ENCODE data around the gene FOXRED1.
"Not testable (repeated sequence)": the region's sequence is repeated elsewhere in the genome, so short reads cannot be mapped to it uniquely, and the experiment has no call there.

Gene FOXRED1

DNA sequence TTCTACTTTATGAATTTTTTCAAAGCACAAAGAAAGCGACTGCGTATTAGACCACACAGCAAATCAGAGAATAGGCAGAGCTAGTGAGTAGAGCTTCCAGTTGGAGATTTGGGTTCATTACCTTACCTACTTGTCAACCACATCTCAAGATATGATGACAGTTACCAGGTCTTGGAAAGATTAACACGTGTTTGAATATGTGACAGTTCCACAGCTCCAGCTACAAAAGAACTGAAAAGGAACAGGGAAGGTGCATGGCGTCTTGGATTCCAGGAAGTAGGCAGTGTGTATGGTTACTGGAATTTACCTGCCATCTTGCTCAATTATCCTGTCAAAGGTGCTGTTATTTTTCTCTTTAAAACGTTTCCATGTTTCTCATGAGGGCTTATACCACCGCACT, 19.3 kb downstream of the FOXRED1 start:
- Histone ChIP-seq H3K9me3 (ENCODE audit: control insufficient read depth in 2 of 2, low read length in 2 of 2) (no peaks in the 10 kb centered on the region), H3K9ac (ENCODE audit: low read depth in 1 of 2, low read length in 2 of 2) (no peak overlapping the region), H3K27ac (ENCODE audit: low read depth in 2 of 2, low read length in 2 of 2) (no peak overlapping the region), H3K4me3 (ENCODE audit: low read length in 2 of 2) (no peak overlapping the region), H3K27me3 (ENCODE audit: control insufficient read depth in 2 of 2, insufficient read depth in 2 of 2, low read length in 2 of 2) (no peaks in the 10 kb centered on the region), H3K36me3 (ENCODE audit: control insufficient read depth in 2 of 2, insufficient read depth in 2 of 2, low read length in 2 of 2) (peaks cover 28% of the 10 kb centered on the region in 2 donors), H3K4me1 (ENCODE audit: control insufficient read depth in 2 of 2, insufficient read depth in 2 of 2, low read length in 2 of 2) (peaks cover 10% of the 10 kb centered on the region in 2 donors)

DNA sequence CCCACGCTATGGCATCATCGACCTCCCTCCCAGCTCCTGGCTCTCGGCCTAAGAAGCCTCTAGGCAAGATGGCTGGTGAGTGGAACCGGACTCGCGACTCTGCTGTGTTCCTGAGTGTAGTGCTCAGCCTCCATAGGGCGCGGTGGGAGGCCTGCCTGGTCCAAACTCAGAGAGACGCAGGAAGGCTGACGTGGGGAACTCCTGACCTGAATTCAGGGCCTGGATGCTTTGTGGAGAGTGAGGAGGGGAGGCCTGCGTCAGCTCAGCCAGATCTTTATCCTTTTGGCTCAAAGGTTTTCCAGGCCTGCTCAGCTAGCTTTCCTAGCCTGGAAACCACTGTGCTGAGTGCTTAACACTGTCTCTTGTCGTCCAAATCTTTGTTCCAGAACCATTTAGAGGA, 21.9 kb downstream of the FOXRED1 start:
- no peaks in the 10 kb centered on the region for H3K4me1 ChIP-seq (ENCODE audit: control insufficient read depth in 2 of 2, insufficient read depth in 2 of 2, low read length in 2 of 2)
- H3K9me3 ChIP-seq (ENCODE audit: control insufficient read depth in 2 of 2, low read length in 2 of 2) = no peaks in the 10 kb centered on the region
- H3K27ac ChIP-seq (ENCODE audit: low read depth in 2 of 2, low read length in 2 of 2) = no peak overlapping the region
- H3K4me3 ChIP-seq (ENCODE audit: low read length in 2 of 2) = no peak overlapping the region
- H3K36me3 ChIP-seq (ENCODE audit: control insufficient read depth in 2 of 2, insufficient read depth in 2 of 2, low read length in 2 of 2) = peaks cover 37 to 39% of the 10 kb centered on the region in 2 donors
- no peaks in the 10 kb centered on the region for H3K27me3 ChIP-seq (ENCODE audit: control insufficient read depth in 2 of 2, insufficient read depth in 2 of 2, low read length in 2 of 2)
- no peak overlapping the region for H3K9ac ChIP-seq (ENCODE audit: low read depth in 1 of 2, low read length in 2 of 2)

DNA sequence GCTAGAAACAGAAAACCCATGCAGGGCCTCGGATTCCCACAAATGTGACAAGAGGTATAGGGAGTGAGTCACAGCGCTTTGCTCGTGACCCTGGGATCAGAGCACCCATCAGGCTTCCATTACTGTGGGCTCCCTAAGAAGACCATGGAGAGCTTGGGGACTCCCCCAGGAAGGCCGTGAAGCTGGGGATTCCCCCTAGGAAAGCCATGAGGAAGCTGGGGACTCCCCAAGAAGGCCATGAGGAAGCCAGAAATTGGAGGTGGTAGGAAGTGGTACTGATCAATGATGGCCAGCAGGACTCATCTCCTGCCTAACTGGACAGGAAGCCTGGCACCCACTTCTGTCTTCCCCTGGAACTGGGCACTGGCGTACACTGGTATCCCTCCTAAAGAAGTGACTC, 24.8 kb downstream of the FOXRED1 start:
- Histone ChIP-seq H3K27ac (ENCODE audit: low read depth in 2 of 2, low read length in 2 of 2) (no peak overlapping the region), H3K36me3 (ENCODE audit: control insufficient read depth in 2 of 2, insufficient read depth in 2 of 2, low read length in 2 of 2) (peaks cover 37 to 39% of the 10 kb centered on the region in 2 donors)

DNA sequence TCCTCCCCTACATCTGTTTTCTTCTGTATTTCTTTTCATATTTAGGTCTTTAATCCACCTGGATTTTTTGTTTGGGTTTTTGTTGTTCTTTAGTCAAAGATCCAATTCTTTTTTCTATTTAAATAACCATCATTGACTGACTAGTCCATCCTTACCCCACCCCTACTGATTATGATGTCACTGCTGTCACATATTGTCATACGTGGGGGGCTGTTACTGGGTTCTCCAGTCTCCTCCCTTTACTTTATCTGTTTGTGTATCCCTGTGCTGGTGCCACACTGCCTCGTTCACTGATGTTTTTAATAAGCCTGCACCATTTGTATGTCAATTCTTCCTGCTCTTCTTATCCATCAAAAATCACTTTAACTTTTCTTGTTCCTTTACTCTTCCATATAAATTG, 28.1 kb downstream of the FOXRED1 start:
- H3K4me3 ChIP-seq (ENCODE audit: low read length in 2 of 2) = no peak overlapping the region
- H3K4me1 ChIP-seq (ENCODE audit: control insufficient read depth in 2 of 2, insufficient read depth in 2 of 2, low read length in 2 of 2) = no peaks in the 10 kb centered on the region
- no peaks in the 10 kb centered on the region for H3K9me3 ChIP-seq (ENCODE audit: control insufficient read depth in 2 of 2, low read length in 2 of 2)
- no peak overlapping the region for H3K27ac ChIP-seq (ENCODE audit: low read depth in 2 of 2, low read length in 2 of 2)
- H3K9ac ChIP-seq (ENCODE audit: low read depth in 1 of 2, low read length in 2 of 2) = no peak overlapping the region
- H3K36me3 ChIP-seq (ENCODE audit: control insufficient read depth in 2 of 2, insufficient read depth in 2 of 2, low read length in 2 of 2) = peaks cover 18 to 20% of the 10 kb centered on the region in 2 donors
- H3K27me3 ChIP-seq (ENCODE audit: control insufficient read depth in 2 of 2, insufficient read depth in 2 of 2, low read length in 2 of 2) = no peaks in the 10 kb centered on the region

More for the DNA sequence above, 24.8 kb downstream of the FOXRED1 start:
- Histone ChIP-seq H3K4me3 (ENCODE audit: low read length in 2 of 2) (no peak overlapping the region), H3K4me1 (ENCODE audit: control insufficient read depth in 2 of 2, insufficient read depth in 2 of 2, low read length in 2 of 2) (no peaks in the 10 kb centered on the region), H3K9me3 (ENCODE audit: control insufficient read depth in 2 of 2, low read length in 2 of 2) (no peaks in the 10 kb centered on the region), H3K9ac (ENCODE audit: low read depth in 1 of 2, low read length in 2 of 2) (no peak overlapping the region), H3K27me3 (ENCODE audit: control insufficient read depth in 2 of 2, insufficient read depth in 2 of 2, low read length in 2 of 2) (no peaks in the 10 kb centered on the region)

DNA sequence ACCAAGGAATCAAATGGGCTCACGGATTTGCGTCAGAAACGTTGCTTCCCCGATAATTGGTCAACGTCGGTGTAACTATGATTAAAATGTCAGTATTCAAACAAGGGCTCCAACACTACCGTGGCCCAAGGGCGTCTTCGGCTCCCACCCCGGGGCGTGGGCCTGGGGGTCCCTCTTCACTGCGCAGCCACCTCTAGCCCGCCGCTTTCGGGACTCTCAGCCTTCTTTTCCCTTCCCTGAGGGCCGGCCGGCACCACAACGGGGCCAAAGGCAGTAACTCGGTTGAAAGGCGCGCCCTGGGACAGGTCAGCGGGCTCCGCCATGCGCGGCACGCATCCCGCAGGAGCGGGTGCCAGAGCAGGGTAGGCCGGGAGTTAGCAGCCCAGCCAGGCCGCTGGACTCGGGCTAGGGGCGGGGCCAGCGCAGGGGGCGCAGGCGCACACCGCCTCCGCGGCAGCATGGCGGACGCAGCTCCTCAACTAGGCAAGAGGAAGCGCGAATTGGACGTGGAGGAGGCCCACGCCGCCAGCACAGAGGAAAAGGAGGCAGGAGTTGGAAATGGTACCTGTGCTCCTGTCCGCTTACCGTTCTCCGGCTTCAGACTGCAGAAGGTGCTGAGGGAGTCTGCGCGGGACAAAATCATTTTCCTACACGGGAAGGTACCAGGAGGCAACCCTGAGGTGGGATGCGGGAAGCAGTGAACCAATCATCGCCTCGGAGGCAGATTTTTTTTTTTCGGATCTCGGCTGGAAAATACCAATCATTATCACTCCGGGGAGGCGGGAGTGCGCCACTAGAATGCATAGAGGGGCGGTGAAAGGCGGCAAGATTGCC, 34.9 kb downstream of the FOXRED1 start, which contains the start of gene DCPS:
DCPS (plus strand) TSS at position 438 of the 834 bp plus-strand sequence; CDS start at position 459, 21 bp downstream.
- H3K4me3 ChIP-seq (ENCODE audit: low read length in 2 of 2) = peak within 1 kb of the TSS; percentile 91 to 98

DNA sequence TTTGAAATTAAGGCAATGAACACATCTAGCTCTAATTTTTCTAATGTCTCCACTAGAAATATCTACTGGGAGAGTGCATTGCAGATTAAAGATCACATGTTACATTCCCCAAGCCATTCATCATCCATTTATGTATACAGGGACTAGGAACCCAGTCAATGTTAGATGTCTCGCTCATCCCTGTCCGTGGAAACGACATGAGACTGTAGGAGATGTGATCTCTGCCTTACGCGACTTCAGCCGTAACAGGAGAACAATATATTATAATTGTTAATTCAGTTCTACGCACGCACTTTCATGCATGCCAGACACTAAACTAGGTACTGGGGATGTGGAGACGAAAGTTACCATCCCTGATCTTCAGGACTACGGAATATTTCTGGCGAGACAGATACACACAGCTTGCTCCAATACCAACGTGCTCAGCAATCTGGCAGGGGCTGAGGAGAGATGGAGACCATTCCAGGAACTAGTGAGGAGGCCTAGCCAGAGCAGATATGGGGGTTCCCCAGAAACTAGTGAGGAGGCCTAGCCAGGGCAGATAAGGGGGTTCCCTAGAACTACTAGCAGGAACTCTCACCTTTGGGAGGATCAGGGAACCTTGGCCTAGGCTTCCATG, 35.6 kb downstream of the FOXRED1 start:
- peak overlapping the region; percentile 77 to 82 for H3K27ac ChIP-seq (ENCODE audit: low read depth in 2 of 2, low read length in 2 of 2)
- H3K36me3 ChIP-seq (ENCODE audit: control insufficient read depth in 2 of 2, insufficient read depth in 2 of 2, low read length in 2 of 2) = peaks cover 3 to 4% of the 10 kb centered on the region in 2 donors
- H3K4me3 ChIP-seq (ENCODE audit: low read length in 2 of 2) = peak overlapping the region; percentile 91 to 98
- peaks cover 0 to 12% of the 10 kb centered on the region in 2 donors for H3K4me1 ChIP-seq (ENCODE audit: control insufficient read depth in 2 of 2, insufficient read depth in 2 of 2, low read length in 2 of 2)
- H3K9me3 ChIP-seq (ENCODE audit: control insufficient read depth in 2 of 2, low read length in 2 of 2) = no peaks in the 10 kb centered on the region
- H3K27me3 ChIP-seq (ENCODE audit: control insufficient read depth in 2 of 2, insufficient read depth in 2 of 2, low read length in 2 of 2) = no peaks in the 10 kb centered on the region
- peak overlapping the region; percentile 76 to 91 for H3K9ac ChIP-seq (ENCODE audit: low read depth in 1 of 2, low read length in 2 of 2)

More for the DNA sequence above, 34.9 kb downstream of the FOXRED1 start, which contains the start of gene DCPS:
- no peaks in the 10 kb centered on the region for H3K27me3 ChIP-seq (ENCODE audit: control insufficient read depth in 2 of 2, insufficient read depth in 2 of 2, low read length in 2 of 2)
- peaks cover 3 to 4% of the 10 kb centered on the region in 2 donors for H3K36me3 ChIP-seq (ENCODE audit: control insufficient read depth in 2 of 2, insufficient read depth in 2 of 2, low read length in 2 of 2)
- no peaks in the 10 kb centered on the region for H3K9me3 ChIP-seq (ENCODE audit: control insufficient read depth in 2 of 2, low read length in 2 of 2)
- peaks cover 0 to 12% of the 10 kb centered on the region in 2 donors for H3K4me1 ChIP-seq (ENCODE audit: control insufficient read depth in 2 of 2, insufficient read depth in 2 of 2, low read length in 2 of 2)
- H3K27ac ChIP-seq (ENCODE audit: low read depth in 2 of 2, low read length in 2 of 2) = peak within 1 kb of the TSS; percentile 77 to 82
- peak within 1 kb of the TSS; percentile 76 to 91 for H3K9ac ChIP-seq (ENCODE audit: low read depth in 1 of 2, low read length in 2 of 2)

DNA sequence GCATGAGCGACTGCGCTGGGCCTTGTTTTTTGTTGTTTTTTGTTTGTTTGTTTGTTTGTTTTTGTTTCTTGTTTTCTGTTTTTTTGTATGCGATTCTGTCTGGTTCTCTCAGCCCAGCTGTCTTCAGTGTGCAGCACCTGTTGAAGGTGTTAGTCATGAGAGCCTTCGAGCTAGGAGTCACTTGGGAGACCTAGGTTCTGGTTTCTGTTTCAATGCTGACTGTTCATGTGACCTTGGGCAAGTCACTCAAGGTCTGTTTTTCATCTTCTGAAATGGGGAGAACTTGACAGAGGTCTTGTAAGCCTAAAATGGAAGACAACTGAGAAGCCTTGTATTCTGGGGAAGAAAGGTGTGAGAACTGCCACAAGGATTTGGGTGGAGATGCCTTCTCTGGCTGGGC, 36.7 kb downstream of the FOXRED1 start:
- H3K4me1 ChIP-seq (ENCODE audit: control insufficient read depth in 2 of 2, insufficient read depth in 2 of 2, low read length in 2 of 2) = peaks cover 1 to 17% of the 10 kb centered on the region in 2 donors
- peaks cover 3 to 4% of the 10 kb centered on the region in 2 donors for H3K36me3 ChIP-seq (ENCODE audit: control insufficient read depth in 2 of 2, insufficient read depth in 2 of 2, low read length in 2 of 2)
- H3K4me3 ChIP-seq (ENCODE audit: low read length in 2 of 2) = no peak overlapping the region
- H3K9me3 ChIP-seq (ENCODE audit: control insufficient read depth in 2 of 2, low read length in 2 of 2) = no peaks in the 10 kb centered on the region
- no peaks in the 10 kb centered on the region for H3K27me3 ChIP-seq (ENCODE audit: control insufficient read depth in 2 of 2, insufficient read depth in 2 of 2, low read length in 2 of 2)
- H3K27ac ChIP-seq (ENCODE audit: low read depth in 2 of 2, low read length in 2 of 2) = no peak overlapping the region
- no peak overlapping the region for H3K9ac ChIP-seq (ENCODE audit: low read depth in 1 of 2, low read length in 2 of 2)

DNA sequence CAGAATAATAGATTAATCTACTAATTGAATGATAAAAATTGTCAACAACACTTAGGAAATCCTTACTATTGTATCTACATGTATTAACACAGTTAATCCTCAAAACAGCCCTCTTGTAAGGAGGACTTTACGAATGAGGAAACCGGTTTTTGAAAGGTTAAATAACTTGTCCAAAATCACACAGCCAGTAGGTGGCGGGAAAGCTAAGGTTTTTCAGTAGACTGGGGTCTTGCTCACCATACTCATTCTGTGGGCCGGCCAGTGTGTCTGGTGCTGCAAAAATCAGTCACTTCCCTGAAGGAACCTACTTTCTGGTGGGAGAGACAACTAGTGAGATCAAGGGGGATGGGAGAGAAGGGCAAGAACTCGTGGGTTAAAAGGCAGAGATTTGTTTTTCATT, 38.8 kb downstream of the FOXRED1 start:
- H3K9ac ChIP-seq (ENCODE audit: low read depth in 1 of 2, low read length in 2 of 2) = no peak overlapping the region
- peaks cover 7 to 22% of the 10 kb centered on the region in 2 donors for H3K4me1 ChIP-seq (ENCODE audit: control insufficient read depth in 2 of 2, insufficient read depth in 2 of 2, low read length in 2 of 2)
- H3K27me3 ChIP-seq (ENCODE audit: control insufficient read depth in 2 of 2, insufficient read depth in 2 of 2, low read length in 2 of 2) = no peaks in the 10 kb centered on the region
- H3K9me3 ChIP-seq (ENCODE audit: control insufficient read depth in 2 of 2, low read length in 2 of 2) = no peaks in the 10 kb centered on the region
- H3K4me3 ChIP-seq (ENCODE audit: low read length in 2 of 2) = no peak overlapping the region
- peaks cover 3 to 4% of the 10 kb centered on the region in 2 donors for H3K36me3 ChIP-seq (ENCODE audit: control insufficient read depth in 2 of 2, insufficient read depth in 2 of 2, low read length in 2 of 2)
- H3K27ac ChIP-seq (ENCODE audit: low read depth in 2 of 2, low read length in 2 of 2) = no peak overlapping the region

DNA sequence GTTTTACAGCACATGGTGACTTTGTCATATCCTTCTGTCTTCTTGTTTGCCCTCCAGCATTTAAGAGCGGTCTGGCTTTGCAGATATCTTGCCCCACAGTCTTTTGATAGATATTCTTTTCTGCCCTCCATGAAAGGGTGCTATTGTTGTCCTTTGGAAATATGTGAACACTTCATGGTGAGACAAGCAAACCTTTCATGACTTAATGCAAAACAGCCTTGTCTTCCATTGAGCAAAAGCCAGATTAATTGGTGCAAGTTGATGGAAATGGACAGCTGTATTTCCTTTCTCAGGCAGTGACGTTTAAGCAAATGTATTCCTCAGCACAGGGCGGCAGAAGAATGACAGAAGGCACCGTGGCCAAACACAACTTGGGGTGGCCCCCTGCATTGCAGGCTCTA, 39.3 kb downstream of the FOXRED1 start:
- no peak overlapping the region for H3K4me3 ChIP-seq (ENCODE audit: low read length in 2 of 2)
- H3K9me3 ChIP-seq (ENCODE audit: control insufficient read depth in 2 of 2, low read length in 2 of 2) = no peaks in the 10 kb centered on the region
- H3K36me3 ChIP-seq (ENCODE audit: control insufficient read depth in 2 of 2, insufficient read depth in 2 of 2, low read length in 2 of 2) = peaks cover 3 to 4% of the 10 kb centered on the region in 2 donors
- no peak overlapping the region for H3K9ac ChIP-seq (ENCODE audit: low read depth in 1 of 2, low read length in 2 of 2)
- H3K27me3 ChIP-seq (ENCODE audit: control insufficient read depth in 2 of 2, insufficient read depth in 2 of 2, low read length in 2 of 2) = no peaks in the 10 kb centered on the region
- peaks cover 13 to 23% of the 10 kb centered on the region in 2 donors for H3K4me1 ChIP-seq (ENCODE audit: control insufficient read depth in 2 of 2, insufficient read depth in 2 of 2, low read length in 2 of 2)
- no peak overlapping the region for H3K27ac ChIP-seq (ENCODE audit: low read depth in 2 of 2, low read length in 2 of 2)

DNA sequence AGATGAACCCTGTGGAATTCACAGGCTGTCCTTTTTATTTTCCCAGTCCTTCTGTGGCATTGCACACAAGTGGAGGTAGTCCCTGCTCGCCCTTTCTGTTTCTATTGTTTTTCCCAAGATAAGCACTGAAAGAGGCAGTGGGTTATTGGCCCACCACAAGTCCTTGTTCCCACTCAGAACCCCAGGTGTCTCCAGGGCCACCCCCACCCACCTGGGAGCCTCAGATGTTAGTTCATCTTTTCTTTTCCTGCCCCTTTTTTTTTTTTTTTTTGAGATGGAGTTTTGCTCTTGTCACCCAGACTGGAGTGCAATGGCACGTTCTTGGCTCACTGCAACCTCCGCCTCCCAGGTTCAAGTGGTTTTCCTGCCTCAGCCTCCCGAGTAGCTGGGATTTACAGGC, 39.8 kb downstream of the FOXRED1 start:
- H3K27me3 ChIP-seq (ENCODE audit: control insufficient read depth in 2 of 2, insufficient read depth in 2 of 2, low read length in 2 of 2); H3K4me3 ChIP-seq (ENCODE audit: low read length in 2 of 2); H3K36me3 ChIP-seq (ENCODE audit: control insufficient read depth in 2 of 2, insufficient read depth in 2 of 2, low read length in 2 of 2); H3K9me3 ChIP-seq (ENCODE audit: control insufficient read depth in 2 of 2, low read length in 2 of 2); H3K27ac ChIP-seq (ENCODE audit: low read depth in 2 of 2, low read length in 2 of 2); H3K9ac ChIP-seq (ENCODE audit: low read depth in 1 of 2, low read length in 2 of 2): not testable (repeated sequence)
- H3K4me1 ChIP-seq (ENCODE audit: control insufficient read depth in 2 of 2, insufficient read depth in 2 of 2, low read length in 2 of 2) = peaks cover 15 to 18% of the 10 kb centered on the region in 2 donors
